Measurements from ENCODE around the gene PRDM16. TPM values are rescaled to one million over a fixed set of nuclear protein-coding genes. Genes with fewer than 3 reads are reported as not detected.

PRDM16 gene
- polyA plus RNA-seq, 1 of the 3 experiments (the other 2 are of a cell fraction): not detected

GRCh38 chr1:3204725-3205124 is 135.7 kb downstream of the PRDM16 start (continued):
- TF ChIP-seq, protein P1, sequence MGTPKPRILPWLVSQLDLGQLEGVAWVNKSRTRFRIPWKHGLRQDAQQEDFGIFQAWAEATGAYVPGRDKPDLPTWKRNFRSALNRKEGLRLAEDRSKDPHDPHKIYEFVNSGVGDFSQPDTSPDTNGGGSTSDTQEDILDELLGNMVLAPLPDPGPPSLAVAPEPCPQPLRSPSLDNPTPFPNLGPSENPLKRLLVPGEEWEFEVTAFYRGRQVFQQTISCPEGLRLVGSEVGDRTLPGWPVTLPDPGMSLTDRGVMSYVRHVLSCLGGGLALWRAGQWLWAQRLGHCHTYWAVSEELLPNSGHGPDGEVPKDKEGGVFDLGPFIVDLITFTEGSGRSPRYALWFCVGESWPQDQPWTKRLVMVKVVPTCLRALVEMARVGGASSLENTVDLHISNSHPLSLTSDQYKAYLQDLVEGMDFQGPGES (IDR thresholded peaks at IDR 0.05; ENCODE audit: low read depth, low read length): no peak
- TF ChIP-seq RXRA (IDR thresholded peaks at IDR 0.05; ENCODE audit: borderline replicate concordance, low read depth) (no peak), ELF1 (IDR thresholded peaks at IDR 0.05) (no peak), POLR2AphosphoS5 (IDR thresholded peaks at IDR 0.05; ENCODE audit: low read depth, low read length) (no peak), SMC3 (IDR thresholded peaks at IDR 0.05; ENCODE audit: low read depth, low read length) (no peak)

GRCh38 chr1:3205815-3206214 is 136.8 kb downstream of the PRDM16 start:
- H4K20me1 ChIP-seq (ENCODE audit: insufficient read depth): no peaks in the 10 kb centered on the region
- no peak for DNase-seq
- no peaks in the 10 kb centered on the region for H3K4me1 ChIP-seq (ENCODE audit: control insufficient read depth in 1 of 2, insufficient read depth in 2 of 2, low read depth in 1 of 2, low read length in 1 of 2)
- POLR2A ChIA-PET: no interaction called here
- no peak for TF ChIP-seq GABPA (IDR thresholded peaks at IDR 0.05; ENCODE audit: low read depth)
- no peak for TF ChIP-seq EP300 (IDR thresholded peaks at IDR 0.05; ENCODE audit: borderline replicate concordance in 1 of 2, low read depth in 1 of 2, low read length in 1 of 2)
- no peak for TF ChIP-seq SIN3A (IDR thresholded peaks at IDR 0.05; ENCODE audit: borderline replicate concordance, low read depth, low read length)
- TF ChIP-seq ELF1 (IDR thresholded peaks at IDR 0.05): no peak
- no peak for TF ChIP-seq MAX (IDR thresholded peaks at IDR 0.05; ENCODE audit: low read depth)
- TF ChIP-seq REST (IDR thresholded peaks at IDR 0.05; ENCODE audit: low read depth, low read length): no peak
- TF ChIP-seq, protein P2, sequence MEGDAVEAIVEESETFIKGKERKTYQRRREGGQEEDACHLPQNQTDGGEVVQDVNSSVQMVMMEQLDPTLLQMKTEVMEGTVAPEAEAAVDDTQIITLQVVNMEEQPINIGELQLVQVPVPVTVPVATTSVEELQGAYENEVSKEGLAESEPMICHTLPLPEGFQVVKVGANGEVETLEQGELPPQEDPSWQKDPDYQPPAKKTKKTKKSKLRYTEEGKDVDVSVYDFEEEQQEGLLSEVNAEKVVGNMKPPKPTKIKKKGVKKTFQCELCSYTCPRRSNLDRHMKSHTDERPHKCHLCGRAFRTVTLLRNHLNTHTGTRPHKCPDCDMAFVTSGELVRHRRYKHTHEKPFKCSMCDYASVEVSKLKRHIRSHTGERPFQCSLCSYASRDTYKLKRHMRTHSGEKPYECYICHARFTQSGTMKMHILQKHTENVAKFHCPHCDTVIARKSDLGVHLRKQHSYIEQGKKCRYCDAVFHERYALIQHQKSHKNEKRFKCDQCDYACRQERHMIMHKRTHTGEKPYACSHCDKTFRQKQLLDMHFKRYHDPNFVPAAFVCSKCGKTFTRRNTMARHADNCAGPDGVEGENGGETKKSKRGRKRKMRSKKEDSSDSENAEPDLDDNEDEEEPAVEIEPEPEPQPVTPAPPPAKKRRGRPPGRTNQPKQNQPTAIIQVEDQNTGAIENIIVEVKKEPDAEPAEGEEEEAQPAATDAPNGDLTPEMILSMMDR (IDR thresholded peaks at IDR 0.05): no peak
- TF ChIP-seq FOXM1 (IDR thresholded peaks at IDR 0.05; ENCODE audit: low read depth): no peak
- TF ChIP-seq MEF2A (IDR thresholded peaks at IDR 0.05; ENCODE audit: borderline replicate concordance, low read depth): no peak
- TF ChIP-seq FOSL2 (IDR thresholded peaks at IDR 0.05; ENCODE audit: borderline replicate concordance, low read depth): no peak
- no peak for TF ChIP-seq EZH2phosphoT487 (IDR thresholded peaks at IDR 0.05; ENCODE audit: borderline replicate concordance, low read depth)
- TF ChIP-seq TAF1 (IDR thresholded peaks at IDR 0.05; ENCODE audit: borderline replicate concordance, low read depth, low read length): no peak
- no peak for TF ChIP-seq PBX3 (IDR thresholded peaks at IDR 0.05)
- no peak for TF ChIP-seq NRF1 (IDR thresholded peaks at IDR 0.05; ENCODE audit: low read depth, low read length)
- no peak for TF ChIP-seq RXRA (IDR thresholded peaks at IDR 0.05; ENCODE audit: borderline replicate concordance, low read depth)
- TF ChIP-seq FOXJ3 (CRISPR knock-in tag; IDR thresholded peaks at IDR 0.05): no peak
- TF ChIP-seq, protein P1 (IDR thresholded peaks at IDR 0.05; ENCODE audit: low read depth, low read length): no peak
- no peak for TF ChIP-seq GATA2 (CRISPR knock-in tag; IDR thresholded peaks at IDR 0.05)
- TF ChIP-seq CHD2 (IDR thresholded peaks at IDR 0.05; ENCODE audit: low read length, partially characterized antibody): no peak
- TF ChIP-seq TEAD4 (IDR thresholded peaks at IDR 0.05; ENCODE audit: borderline replicate concordance, insufficient read depth): no peak
- CTCF ChIA-PET: no interaction called here
- 74% methylated on average over 10 of the region's 13 CpGs for WGBS (ENCODE audit: low lambda C conversion rate)
- no peaks in the 10 kb centered on the region for H3K9me2 ChIP-seq
- no peak overlapping the region for H3K9ac ChIP-seq
- no peak overlapping the region for H3K27ac ChIP-seq (ENCODE audit: low read depth in 2 of 2, low read length in 1 of 2)
- H3F3A ChIP-seq (replicated peaks; ENCODE audit: insufficient read depth): no peaks in the 10 kb centered on the region
- H3K9me3 ChIP-seq: no peaks in the 10 kb centered on the region
- H3K36me3 ChIP-seq (replicated peaks in 1 of 2; ENCODE audit: control insufficient read depth in 1 of 2, insufficient read depth in 2 of 2, low read length in 1 of 2): no peaks in the 10 kb centered on the region
- no peak overlapping the region for H3K4me3 ChIP-seq (ENCODE audit: low read depth in 2 of 2, low read length in 1 of 2)
- no peak overlapping the region for H3K4me2 ChIP-seq
- H3K27me3 ChIP-seq (ENCODE audit: insufficient read depth): no peaks in the 10 kb centered on the region
- H3K79me2 ChIP-seq (ENCODE audit: insufficient read depth): no peaks in the 10 kb centered on the region
- no peak overlapping the region for H2AFZ ChIP-seq (ENCODE audit: low read depth)

Measured in SK-N-SH (cell line).